NCI-H524 (cell line): ENCODE data around the gene SLC35E4.
"Not testable (repeated sequence)": the region's sequence is repeated elsewhere in the genome, so short reads cannot be mapped to it uniquely, and the experiment has no call there.

Source experiments
- DNase-seq, 2 experiments: peaks; one replicate each; lab custom pipeline; 2025; lab: John Stamatoyannopoulos, UW

The SLC35E4 gene

DNA sequence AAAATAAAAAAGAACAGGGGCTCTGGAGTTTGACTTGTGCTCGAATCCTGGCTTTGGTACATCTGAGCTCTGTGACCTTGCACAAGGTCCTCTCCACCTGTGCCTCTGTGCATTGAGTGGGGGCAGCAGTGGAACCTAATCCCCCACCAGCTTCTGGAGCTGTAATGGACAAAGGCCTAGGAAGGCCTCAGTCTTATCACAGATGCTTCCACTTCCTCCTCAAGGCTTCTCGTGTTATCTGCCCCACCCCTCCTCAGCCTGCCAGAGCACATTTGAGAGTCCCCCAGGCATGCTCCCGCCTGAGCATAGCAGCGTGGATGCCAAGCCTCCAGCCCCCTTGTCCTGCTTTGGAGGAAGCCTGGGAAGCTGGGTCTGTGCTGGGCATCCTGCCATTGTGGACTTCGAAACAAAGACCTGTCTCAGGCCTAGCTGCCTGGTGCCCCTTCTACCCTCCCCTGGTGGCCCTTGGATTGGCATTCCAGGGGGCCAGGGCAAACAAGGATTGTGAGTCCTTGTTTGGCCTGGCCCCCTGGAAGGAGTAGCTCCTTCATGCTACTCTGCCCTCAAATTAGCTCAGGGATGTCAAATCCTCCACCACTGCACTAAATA is 15.0 kb downstream of the SLC35E4 start:
- no peak for DNase-seq

DNA sequence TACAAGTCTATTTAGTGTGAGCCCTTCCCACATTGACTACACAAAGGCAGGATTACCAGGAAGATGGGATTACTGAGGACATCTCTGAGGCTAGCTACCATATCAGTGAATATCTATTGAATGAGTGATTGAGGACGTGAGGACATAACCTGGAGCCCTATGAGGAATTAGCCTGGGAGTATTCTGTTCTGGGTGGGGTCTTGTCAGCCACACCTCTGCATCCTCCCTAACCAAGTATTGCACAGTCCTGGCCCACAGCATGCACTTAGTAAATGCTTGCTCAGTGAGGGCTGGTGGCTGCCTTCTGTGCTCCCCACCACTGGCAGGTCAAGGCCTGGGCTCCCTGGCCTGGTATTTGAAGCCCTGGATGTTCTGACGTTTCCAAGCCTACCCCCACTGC is 17.3 kb downstream of the SLC35E4 start:
- no peak for DNase-seq

DNA sequence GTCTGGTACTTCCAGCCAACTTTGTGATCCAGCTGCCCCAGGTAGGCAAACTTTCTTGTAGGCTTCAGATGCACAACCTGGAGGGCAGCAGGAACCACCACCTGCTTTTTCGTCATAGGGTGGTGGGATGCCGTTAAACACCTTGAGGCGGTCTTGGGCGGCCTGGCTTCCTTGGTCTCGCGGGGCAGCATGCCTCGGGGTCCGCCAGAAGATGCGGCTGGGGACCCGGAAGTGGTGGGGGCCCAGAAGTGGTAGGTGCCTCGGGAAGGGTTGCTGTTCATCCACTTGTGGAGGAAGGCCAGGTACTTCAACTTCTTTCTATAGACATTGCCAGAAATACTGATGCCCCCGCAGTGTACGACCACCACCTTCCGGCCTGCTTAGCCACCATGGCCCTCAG is 18.8 kb downstream of the SLC35E4 start:
- DNase-seq, result no peak

DNA sequence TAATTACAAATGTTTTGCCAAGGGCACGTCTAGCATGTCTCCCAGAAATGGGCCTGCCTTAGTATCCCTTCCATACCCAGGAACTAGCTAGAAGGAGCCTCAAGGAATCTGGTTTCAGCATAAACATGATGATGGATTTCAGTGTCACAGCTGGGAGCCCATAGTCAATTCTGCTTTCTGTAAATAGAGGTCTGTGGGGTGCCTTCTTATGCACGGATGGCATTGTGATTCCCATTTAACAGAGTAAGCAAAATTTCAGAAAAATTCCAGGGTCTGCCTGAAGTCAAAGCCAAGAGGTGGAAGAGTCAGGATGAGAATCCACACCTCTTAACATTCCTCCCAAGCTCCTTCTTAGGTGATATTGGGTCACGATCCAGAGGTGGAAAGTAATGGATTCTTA is 20.0 kb downstream of the SLC35E4 start:
- no peak for DNase-seq

DNA sequence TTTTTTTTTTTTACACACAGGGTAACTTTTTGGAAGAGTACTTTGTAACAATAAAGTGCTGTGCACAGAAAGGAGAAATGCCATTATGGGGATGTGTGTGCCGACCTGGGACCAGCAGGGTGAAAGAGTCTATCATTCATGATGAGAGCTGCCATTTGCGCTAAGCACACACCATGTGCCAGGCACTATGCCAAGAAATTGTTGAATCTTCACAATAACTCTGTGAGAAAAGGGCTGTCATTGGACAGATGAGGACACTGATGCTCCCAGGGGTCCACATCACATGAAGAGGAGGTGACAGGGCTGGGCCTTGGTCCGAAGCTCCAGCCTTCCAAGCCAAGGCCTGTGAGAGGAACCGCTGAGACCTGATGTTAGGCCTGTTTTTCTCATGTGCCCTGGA is 26.5 kb downstream of the SLC35E4 start:
- DNase-seq, result no peak

DNA sequence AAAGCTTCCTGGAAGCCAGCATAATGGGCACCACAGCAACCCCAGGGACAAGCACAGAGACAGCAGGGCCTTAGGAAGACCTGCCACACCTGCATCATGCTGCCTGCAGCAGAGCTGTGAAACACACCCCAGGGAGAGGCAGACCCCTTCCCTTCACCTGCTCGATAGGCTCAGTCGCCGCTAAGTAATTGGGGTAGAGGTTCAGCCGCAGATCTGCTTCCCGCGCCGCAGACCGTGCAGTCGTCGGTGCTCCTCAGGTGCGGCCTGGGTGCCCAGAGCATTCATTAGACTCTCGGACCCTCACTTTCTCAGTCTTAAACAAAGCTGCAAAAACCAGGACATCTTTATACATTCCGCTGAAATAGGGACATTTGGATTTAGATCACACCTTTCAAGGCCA is 29.2 kb downstream of the SLC35E4 start:
- no peak for DNase-seq

DNA sequence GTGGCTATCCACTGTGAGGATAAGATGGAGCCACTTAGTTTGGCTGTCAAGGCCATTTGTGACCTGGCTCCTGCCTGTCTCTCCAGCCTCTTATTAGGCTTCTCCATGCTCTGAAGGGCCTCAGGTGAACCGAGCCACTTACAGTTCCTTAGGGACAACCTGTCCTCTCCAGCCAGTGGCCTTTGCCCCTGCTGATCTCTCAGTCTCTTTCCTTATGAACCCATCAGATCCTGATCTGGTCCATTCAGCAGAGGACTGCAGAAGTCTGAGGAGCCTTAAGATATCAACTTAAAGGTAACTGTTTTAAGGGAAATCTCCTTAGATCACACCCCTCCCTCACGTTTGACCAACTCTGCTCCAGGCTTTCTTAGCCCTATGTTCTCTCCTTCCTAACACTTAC is 29.7 kb downstream of the SLC35E4 start:
- no peak for DNase-seq

DNA sequence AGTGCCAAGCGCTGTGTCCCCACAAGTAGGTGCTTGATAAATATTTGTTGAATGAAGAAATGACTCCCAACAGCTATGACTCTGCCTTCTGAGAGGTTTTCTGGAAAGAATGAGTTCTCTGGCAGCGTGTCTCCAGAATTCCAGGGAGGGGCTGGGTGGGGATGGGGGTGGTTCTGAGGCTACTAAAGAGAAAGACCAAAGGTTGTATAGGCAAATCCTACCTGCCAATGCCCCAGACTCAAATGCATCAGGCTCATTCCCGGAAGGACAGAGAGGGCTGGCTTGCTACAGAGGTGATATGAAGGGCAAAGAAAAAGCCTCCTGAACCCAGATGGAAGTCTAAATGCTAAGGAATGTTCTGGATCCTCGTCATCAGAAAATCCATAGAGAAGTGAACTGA is 30.2 kb downstream of the SLC35E4 start:
- no peak for DNase-seq

DNA sequence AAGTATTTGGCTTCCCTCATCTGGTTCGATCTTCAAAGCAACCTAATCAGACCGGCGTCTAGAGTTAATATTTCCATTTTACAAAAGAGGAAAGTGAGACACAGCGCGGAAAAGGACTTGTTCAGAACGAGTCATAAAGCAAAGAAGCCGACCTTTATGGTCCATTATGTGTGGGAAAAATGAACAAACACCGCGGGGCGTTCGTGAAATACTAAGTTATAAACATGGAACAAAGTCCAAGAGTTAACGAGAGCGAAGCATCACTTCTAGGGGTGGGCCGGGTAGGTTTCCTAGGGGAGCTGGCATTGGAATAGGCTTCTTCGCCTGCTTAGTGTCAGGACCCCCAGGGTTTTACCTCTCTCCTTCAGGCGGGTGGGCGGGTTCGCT is 31.5 kb downstream of the SLC35E4 start:
- no peak for DNase-seq

DNA sequence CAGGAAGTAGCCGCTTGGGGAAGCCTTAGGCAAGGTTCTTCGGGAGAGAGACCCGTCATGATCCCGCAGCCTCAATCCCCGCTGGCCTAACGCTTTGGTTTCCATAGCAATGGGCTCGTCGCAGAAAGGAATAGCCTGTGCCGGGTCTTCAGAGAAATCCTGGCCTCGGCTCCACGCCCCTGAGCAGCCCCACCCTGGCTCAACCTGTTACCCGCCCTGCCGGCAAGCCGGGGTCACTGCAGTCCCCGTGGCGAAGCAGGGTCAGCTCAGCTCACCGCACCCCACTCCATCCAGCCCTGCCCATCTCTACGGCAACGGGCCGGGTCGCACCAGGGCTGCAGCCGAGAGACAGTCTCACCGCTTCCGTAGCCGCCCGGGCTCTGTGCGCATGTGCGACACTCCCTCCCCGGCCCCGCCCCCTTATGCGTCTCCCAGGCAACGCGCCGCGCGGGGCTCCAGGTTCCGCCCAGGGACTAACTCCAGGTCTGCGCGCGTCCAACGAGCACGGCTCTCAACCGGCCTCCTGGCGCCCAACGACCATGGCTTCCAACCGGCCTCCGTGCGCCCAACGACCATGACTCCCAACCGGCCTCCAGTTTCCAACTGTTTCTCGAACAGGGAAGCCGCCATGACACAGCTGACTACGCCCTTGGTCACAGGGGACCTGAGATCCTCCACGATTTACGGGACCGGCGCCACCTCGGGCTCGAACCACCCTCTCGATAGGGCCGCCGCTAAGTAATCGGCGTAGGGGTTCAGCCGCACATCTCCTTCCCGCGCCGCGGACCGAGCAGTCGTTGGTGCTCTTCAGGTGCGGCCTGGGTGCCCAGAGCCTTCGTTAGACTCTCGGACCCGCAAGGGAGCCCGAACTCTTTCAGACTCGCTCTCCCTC is 32.2 kb downstream of the SLC35E4 start, which contains the start of gene DUSP18:
Gene DUSP18, minus strand, starts transcription at position 382 of the 892 bp plus-strand sequence. CDS start 3,872 bp downstream, outside the sequence.
- DNase-seq, result peak; percentile 89 to 94

DNA sequence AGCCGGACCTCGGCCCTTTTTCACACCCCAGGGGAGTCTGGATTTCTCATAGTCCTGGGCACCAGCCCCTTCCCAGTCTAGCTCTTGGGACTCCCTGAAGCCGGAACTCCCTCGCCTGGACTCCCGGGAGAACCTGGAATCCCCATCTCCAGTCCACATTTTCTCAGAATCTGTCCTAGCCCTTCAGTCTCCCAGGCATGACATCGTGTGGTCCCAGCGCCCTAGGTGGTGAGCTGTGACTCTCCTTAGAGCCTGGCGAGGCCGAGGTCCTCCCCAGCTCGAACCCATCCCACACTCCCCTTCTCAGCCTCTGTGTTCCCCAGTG is 32.8 kb downstream of the SLC35E4 start:
- DNase-seq, result no peak

DNA sequence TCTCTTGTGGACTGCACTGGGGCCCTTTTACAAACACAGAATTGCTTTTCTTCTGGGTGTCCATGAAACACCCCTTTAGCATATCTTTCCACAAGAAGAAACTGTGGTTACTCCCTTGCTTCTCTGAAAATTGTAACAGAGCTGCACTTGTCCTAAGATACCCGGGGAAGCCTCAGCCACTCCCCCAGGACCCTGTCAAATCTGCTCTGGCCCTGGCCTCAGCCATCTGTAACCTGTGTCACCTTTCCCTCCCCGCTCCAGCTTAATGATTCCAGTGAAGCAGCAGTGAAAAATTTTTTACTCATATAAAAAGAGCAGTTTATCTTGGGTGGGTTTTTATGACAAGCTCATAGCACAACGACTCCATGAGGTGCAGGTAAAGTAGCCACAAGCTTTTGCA is 35.5 kb downstream of the SLC35E4 start:
- no peak for DNase-seq

DNA sequence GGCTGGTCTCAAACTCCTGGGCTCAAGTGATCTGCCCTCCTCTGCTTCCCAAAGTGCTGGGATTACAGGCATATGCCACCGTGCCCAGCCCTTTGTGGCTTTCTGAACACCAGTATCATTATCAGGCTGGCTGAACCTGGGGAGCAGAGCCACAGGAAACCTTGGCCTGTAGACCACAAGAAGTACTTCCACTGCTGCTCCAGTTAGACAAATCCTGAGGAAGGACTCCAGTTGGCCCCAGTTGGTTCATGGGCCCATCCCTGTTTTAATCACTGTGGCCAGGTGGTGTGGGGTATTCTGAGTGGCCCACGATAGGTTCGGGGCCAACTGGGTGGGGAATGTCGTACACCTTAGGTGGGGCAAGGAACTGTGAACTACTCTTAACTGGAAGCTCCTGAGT is 37.6 kb downstream of the SLC35E4 start:
- DNase-seq, result no peak

DNA sequence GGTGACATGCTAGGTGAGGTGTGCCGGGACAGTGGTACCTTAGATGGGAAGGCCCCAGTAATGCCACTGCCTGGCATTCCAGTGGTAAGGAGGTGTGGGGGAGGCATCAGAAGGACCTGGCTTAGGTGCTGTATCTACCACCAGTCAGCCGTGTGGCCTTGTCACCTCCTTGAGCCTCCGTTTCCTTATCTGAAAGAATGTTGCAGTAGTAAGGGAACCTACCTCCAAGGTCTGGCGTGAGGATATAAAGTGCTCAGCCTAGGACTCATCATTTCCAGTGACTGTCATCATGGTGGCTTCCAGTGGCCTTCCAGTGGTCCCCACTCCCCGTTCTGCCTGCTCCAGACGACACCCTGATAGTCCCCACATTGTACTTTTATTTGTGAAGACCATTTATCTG is 38.9 kb downstream of the SLC35E4 start:
- DNase-seq, result no peak

DNA sequence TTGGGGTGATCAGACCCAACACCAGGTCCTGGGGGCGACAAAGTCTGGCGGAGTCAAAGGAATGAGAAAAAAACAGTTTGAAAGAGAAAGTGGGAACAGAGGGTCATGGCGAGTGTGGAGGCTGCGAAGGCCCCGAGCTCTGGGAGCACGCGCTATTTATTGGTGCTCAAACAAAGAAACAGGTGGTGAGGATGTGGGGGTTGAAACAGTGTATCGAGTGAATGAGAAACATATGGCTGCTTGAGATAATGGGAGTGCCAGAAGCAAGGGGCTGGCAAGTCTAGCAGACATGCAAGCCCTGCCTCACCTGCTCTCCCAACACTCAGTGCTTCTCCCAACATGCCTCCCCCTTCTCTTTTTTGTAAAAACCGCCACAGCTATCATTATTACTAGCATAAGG is 39.9 kb downstream of the SLC35E4 start:
- peak; percentile 89 to 93 for DNase-seq

DNA sequence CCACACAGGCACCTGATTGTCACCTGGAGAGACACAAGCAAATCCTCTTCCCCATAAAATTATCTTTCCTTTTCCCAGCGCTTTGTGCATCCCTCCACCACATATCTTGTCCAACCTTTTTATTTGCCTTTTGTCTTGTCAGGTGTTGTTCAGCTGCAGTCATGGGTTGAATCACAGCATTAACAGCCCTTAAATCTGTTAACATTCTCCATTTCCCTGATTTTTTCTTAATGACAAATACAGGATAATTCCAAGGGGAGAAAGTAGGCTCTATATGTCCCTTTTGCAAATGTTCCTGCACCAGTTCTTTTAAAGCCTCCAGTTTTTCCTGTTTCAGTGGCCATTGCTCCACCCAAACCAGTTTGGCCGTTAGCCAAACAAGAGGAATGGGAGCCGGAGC is 41.0 kb downstream of the SLC35E4 start:
- DNase-seq, result not testable (repeated sequence)

DNA sequence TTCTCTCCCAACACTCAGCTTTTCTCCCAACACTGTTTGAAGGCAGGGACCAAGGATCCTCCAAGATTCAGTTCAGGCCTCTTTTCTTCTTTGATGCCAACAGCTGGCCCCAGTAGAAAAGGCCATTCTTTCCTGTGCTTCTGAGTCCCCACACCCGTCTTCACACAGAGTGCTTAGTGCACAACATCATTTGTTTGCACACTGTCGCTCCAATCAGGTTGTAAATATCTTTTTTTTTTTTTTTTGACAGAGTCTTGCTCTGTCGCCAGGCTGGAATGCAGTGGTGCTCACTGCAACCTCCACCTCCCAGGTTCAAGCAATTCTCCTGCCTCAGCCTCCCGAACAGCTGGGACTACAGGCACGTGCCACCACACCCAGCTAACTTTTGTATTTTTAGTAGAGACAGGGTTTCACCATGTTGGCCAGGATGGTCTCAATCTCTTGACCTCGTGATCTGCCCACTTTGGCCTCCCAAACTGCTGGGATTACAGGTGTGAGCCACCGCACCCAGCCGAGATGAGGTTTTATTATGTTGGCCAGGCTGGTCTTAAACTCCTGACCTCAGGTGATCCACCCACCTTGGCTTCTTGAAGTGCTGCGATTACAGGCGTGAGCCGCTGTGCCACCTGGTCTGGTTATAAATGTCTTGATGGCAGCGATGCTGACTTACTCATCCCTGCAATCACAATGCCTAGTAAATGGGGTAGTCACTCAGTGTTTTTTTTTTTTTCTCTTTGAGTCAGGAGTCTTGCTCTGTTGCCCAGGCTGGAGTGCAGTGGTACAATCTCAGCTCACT is 44.5 kb downstream of the SLC35E4 start:
- DNase-seq, result not testable (repeated sequence)

DNA sequence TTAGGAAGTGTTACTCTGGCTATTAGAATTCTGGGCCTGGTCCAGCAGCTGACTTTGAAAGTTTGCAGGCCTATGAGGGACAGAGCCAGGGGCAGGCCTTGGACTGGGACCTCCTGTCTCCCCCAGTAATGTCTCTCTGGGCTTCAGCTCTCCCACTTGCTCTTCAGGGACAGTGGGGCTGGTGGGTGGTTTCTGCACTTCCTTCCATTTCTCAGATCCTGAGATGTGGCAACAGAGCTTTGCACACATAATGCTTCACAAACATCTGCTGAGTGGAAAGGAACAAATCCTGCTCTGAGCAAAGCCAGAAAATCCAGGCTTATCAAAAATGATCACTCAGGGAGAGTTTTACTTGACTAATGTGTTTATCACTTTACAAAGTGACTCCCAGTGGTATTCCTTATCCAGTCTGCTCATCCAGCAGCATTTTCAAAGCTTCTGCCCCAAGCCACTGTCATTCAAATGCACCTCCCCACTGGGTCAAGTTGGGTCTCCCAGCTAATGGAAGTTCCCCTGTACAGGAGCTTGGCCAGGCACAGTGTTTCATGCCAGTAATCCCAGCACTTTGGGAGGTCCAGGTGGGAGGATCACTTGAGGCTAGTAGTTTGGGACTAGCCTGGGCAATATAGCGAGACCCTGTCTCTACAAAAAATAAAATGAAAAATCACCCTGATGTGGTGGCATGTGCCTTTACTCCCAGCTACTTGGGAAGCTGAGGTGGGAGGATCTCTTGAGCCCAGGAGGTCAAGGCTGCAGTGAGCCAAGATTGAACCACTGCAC is 45.6 kb downstream of the SLC35E4 start:
- DNase-seq, result no peak

DNA sequence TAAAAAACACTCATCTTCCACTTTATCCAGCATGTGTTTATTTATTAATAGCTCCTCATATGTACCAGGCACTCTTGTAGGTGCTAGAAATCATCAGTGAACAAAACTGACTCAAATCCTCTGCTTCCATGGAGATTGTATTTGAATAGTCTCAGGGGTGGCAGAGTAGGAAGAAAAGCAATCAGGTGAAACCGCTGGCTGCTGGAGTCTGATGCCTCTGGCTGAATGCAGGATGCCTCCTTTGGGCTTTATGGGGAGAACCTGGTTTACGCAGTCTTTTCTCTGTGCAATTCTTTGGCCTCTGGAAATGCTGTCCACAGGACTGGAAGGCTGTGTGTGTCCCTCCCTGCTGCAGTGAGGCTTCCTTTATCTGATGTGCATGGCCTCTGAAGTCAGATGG is 46.2 kb downstream of the SLC35E4 start:
- no peak for DNase-seq

DNA sequence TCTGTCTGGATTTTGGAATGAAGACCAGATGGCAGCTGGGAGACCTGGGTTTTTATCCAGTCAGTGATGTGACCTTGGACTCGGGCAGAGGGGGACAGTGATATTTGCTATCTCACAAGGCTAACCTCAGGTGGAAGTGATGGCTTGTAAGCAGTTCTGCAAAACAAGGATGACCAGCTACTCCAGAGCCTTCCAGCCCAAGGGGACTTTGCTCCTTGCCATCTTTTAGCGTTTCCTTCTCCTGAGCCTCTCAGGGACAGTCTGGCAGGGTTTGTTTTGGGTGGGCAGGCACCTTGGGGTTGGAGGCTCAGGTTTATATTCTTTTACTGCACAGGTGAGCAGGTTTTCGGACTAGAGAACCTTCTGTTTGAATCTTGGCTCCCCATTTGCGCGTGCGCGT is 49.6 kb downstream of the SLC35E4 start:
- peak in 1 of 2 experiments; percentile 24 for DNase-seq

DNA sequence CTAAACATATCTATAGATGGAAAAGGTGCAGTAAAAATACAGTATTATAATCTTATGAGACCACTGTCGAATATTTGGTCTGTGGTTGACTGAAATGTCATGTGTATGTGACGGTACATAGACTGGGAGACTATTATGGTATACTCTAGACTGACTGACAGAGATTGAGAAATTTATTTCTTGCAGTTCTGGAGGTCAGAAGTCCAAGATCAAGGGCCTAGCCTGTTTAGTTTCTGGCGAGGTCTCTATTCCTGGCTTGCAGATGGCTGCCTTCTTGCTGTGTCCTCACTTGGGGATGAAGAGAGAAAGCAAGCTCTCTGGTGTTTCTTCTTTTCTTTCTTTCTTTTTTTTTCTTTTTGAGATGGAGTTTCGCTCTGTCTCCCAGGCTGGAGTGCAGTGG is 51.8 kb downstream of the SLC35E4 start:
- no peak for DNase-seq

DNA sequence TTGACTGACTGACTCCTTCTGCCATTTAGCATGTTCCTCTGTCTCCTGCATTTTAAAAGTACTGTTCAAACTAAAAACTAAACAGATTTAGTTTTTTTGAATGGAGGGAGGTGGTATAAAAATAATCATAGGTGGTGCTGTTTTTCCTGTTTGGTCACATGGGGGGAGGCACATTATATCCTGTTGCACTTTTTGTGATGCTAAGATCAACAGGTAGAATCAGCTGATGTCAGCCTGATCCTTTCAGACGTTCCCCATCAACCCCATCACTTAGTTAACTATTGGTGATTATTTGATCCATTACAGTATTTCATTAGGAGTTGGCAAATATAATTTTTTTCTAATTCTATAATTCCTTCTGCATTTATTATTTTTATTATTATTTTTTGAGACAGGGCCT is 54.0 kb downstream of the SLC35E4 start:
- no peak for DNase-seq
